ENCODE measurements around the gene FN3KRP. TPM values are rescaled to one million over a fixed set of nuclear protein-coding genes. Genes with fewer than 3 reads are reported as not detected.

Gene FN3KRP
- total and polyA plus RNA-seq, 2 of the 13 experiments (the other 11 are each of a cell fraction or from before 2014, with no cell fraction given) = 22.4 to 28.2 TPM

DNA sequence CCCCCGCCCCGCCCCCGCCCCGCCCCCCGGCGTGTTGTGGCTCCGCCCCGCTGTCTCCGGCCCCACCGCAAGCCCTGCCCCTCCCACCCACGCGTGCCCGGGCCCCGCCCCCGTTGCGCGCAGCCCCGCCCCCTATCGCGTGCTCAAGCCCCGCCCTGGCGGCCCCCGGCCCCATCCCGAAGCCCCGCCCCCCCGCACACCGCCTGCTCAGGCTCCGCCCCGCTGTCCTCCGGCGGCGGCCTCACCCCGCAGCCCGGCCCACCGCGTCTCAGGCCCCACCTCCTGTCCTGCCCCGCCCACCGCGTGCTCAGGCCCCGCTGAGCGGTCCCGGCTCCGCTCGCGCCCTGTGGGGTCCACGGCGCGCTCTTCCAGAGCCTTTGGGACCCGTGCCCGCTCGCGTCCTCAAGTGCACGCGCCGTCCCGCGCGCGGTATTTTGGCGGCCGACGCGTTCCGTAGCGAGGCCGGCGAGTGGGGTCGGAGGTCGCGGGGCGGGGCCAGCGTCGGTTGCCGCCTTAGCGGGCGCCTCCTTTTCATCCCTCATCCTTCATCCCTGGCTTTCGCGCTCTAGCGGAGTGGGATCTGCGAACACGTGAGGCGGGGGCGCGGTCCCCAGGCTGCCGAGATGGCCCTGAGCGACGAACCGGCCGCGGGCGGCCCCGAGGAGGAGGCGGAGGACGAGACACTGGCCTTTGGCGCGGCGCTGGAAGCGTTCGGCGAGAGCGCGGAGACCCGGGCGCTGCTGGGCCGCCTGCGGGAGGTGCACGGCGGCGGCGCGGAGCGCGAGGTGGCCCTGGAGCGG lies 35.3 kb downstream of the FN3KRP start, which contains the start of gene TBCD (continued):
- TF ChIP-seq ZNF543 (CRISPR knock-in tag; IDR thresholded peaks at IDR 0.05) (peak; percentile 67; the same call in 1 of the 2 replicates), MED8 (CRISPR knock-in tag; IDR thresholded peaks at IDR 0.05; ENCODE audit: insufficient replicate concordance) (no peak), ZNF556 (CRISPR knock-in tag; IDR thresholded peaks at IDR 0.05; ENCODE audit: borderline replicate concordance) (peak; percentile 88), CHD4 (IDR thresholded peaks at IDR 0.05; ENCODE audit: borderline replicate concordance, low read length) (no peak), ONECUT2 (CRISPR knock-in tag; IDR thresholded peaks at IDR 0.05) (no peak), XBP1 (CRISPR knock-in tag; IDR thresholded peaks at IDR 0.05) (no peak), TBX3 (IDR thresholded peaks at IDR 0.05; ENCODE audit: borderline replicate concordance) (peak; percentile 68), ZMYM4 (CRISPR knock-in tag; IDR thresholded peaks at IDR 0.05) (peak; percentile 93)
- TF ChIP-seq, protein P1, sequence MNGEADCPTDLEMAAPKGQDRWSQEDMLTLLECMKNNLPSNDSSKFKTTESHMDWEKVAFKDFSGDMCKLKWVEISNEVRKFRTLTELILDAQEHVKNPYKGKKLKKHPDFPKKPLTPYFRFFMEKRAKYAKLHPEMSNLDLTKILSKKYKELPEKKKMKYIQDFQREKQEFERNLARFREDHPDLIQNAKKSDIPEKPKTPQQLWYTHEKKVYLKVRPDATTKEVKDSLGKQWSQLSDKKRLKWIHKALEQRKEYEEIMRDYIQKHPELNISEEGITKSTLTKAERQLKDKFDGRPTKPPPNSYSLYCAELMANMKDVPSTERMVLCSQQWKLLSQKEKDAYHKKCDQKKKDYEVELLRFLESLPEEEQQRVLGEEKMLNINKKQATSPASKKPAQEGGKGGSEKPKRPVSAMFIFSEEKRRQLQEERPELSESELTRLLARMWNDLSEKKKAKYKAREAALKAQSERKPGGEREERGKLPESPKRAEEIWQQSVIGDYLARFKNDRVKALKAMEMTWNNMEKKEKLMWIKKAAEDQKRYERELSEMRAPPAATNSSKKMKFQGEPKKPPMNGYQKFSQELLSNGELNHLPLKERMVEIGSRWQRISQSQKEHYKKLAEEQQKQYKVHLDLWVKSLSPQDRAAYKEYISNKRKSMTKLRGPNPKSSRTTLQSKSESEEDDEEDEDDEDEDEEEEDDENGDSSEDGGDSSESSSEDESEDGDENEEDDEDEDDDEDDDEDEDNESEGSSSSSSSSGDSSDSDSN (CRISPR knock-in tag; IDR thresholded peaks at IDR 0.05) = peak; percentile 86
- TF ChIP-seq, protein P2, sequence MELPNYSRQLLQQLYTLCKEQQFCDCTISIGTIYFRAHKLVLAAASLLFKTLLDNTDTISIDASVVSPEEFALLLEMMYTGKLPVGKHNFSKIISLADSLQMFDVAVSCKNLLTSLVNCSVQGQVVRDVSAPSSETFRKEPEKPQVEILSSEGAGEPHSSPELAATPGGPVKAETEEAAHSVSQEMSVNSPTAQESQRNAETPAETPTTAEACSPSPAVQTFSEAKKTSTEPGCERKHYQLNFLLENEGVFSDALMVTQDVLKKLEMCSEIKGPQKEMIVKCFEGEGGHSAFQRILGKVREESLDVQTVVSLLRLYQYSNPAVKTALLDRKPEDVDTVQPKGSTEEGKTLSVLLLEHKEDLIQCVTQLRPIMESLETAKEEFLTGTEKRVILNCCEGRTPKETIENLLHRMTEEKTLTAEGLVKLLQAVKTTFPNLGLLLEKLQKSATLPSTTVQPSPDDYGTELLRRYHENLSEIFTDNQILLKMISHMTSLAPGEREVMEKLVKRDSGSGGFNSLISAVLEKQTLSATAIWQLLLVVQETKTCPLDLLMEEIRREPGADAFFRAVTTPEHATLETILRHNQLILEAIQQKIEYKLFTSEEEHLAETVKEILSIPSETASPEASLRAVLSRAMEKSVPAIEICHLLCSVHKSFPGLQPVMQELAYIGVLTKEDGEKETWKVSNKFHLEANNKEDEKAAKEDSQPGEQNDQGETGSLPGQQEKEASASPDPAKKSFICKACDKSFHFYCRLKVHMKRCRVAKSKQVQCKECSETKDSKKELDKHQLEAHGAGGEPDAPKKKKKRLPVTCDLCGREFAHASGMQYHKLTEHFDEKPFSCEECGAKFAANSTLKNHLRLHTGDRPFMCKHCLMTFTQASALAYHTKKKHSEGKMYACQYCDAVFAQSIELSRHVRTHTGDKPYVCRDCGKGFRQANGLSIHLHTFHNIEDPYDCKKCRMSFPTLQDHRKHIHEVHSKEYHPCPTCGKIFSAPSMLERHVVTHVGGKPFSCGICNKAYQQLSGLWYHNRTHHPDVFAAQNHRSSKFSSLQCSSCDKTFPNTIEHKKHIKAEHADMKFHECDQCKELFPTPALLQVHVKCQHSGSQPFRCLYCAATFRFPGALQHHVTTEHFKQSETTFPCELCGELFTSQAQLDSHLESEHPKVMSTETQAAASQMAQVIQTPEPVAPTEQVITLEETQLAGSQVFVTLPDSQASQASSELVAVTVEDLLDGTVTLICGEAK (IDR thresholded peaks at IDR 0.05) = no peak
- TF ChIP-seq, protein P2 (CRISPR knock-in tag; IDR thresholded peaks at IDR 0.05) = peak; percentile 82
- TF ChIP-seq, protein P3, sequence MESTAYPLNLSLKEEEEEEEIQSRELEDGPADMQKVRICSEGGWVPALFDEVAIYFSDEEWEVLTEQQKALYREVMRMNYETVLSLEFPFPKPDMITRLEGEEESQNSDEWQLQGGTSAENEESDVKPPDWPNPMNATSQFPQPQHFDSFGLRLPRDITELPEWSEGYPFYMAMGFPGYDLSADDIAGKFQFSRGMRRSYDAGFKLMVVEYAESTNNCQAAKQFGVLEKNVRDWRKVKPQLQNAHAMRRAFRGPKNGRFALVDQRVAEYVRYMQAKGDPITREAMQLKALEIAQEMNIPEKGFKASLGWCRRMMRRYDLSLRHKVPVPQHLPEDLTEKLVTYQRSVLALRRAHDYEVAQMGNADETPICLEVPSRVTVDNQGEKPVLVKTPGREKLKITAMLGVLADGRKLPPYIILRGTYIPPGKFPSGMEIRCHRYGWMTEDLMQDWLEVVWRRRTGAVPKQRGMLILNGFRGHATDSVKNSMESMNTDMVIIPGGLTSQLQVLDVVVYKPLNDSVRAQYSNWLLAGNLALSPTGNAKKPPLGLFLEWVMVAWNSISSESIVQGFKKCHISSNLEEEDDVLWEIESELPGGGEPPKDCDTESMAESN (CRISPR knock-in tag; conservative IDR thresholded peaks at IDR 0.05) = peak; percentile 98
